ENCODE measurements around the gene RNASE7. TPM values are rescaled to one million over a fixed set of nuclear protein-coding genes. Genes with fewer than 3 reads are reported as not detected.

Gene RNASE7
- polyA plus RNA-seq, 1 donor: 0.14 TPM

- DNase-seq: no peak
Observed at GRCh38 chr14:21043974-21044618, 1.9 kb downstream of the RNASE7 start.

- DNase-seq: no peak
Observed at GRCh38 chr14:21047378-21047781, 5.2 kb downstream of the RNASE7 start.

- DNase-seq: no peak
Observed at GRCh38 chr14:21048638-21049037, 6.5 kb downstream of the RNASE7 start.

- DNase-seq: no peak
Observed at GRCh38 chr14:21049271-21049673, 7.1 kb downstream of the RNASE7 start.

GRCh38 chr14:21050597-21050996 lies 8.4 kb downstream of the RNASE7 start:
- DNase-seq: no peak

- no peak for DNase-seq
Observed at GRCh38 chr14:21053184-21054122, 11.3 kb downstream of the RNASE7 start.

- no peak for DNase-seq
Observed at GRCh38 chr14:21054123-21054767, 12.1 kb downstream of the RNASE7 start.

- no peak for DNase-seq
Observed at GRCh38 chr14:21054768-21055145, 12.6 kb downstream of the RNASE7 start.

GRCh38 chr14:21055432-21056117 lies 13.4 kb downstream of the RNASE7 start:
- no peak for DNase-seq

GRCh38 chr14:21056520-21057163 lies 14.5 kb downstream of the RNASE7 start:
- DNase-seq: no peak

GRCh38 chr14:21057803-21058675 lies 15.9 kb downstream of the RNASE7 start, which contains the start of gene RNASE8:
Gene RNASE8 (plus strand): TSS chr14:21057822. CDS start chr14:21057893, 71 bp downstream.
- DNase-seq: no peak

- DNase-seq: no peak
Observed at GRCh38 chr14:21058903-21059302, 16.7 kb downstream of the RNASE7 start.

- DNase-seq: no peak
Observed at GRCh38 chr14:21059842-21060613, 17.9 kb downstream of the RNASE7 start.

- no peak for DNase-seq
Observed at GRCh38 chr14:21060614-21061346, 18.6 kb downstream of the RNASE7 start.

- no peak for DNase-seq
Observed at GRCh38 chr14:21061347-21061668, 19.1 kb downstream of the RNASE7 start.

- DNase-seq: no peak
Observed at GRCh38 chr14:21063479-21063878, 21.3 kb downstream of the RNASE7 start.

- no peak for DNase-seq
Observed at GRCh38 chr14:21066882-21067502, 24.8 kb downstream of the RNASE7 start.

GRCh38 chr14:21068521-21069387 lies 26.6 kb downstream of the RNASE7 start:
- peak; percentile 69 for DNase-seq

All from hindlimb muscle (tissue), 1 donor.